WTC11 (cell line): ENCODE measurements around the gene COL18A1. TPM values are rescaled to one million over a fixed set of nuclear protein-coding genes. Genes with fewer than 3 reads are reported as not detected.

ENCODE experiments used
- ATAC-seq: fragments of 200-7000 bp; cut with Tn5 transposase; 2 replicates; pipeline ENCODE4 v1.10.0; 2021; ENCODE audit warnings: mild to moderate bottlenecking, moderate library complexity
- CTCF ChIA-PET: fragments of 300-600 bp; sonication (Branson Sonifier 250); formaldehyde crosslinking; loops from one replicate; lab custom pipeline; 2021; ENCODE audit warnings: antibody characterized with exemption; lab: Charles Lee
- POLR2A ChIA-PET: fragments of 350-600 bp; sonication (Branson Sonifier 250); formaldehyde crosslinking; loops from one replicate; lab custom pipeline; 2021; ENCODE audit warnings: antibody characterized with exemption; lab: Charles Lee
- DNase-seq: peaks from one replicate; pipeline ENCODE4 v3.0.0; 2021; ENCODE audit warnings: low spot score
- H3K27ac Mint-ChIP-seq: 2 replicates; pipeline ENCODE4 v1.8.0; 2021; ENCODE audit warnings: mixed read lengths
- H3K27me3 Mint-ChIP-seq: 2 replicates; pipeline ENCODE4 v1.8.0; 2021; ENCODE audit warnings: low read depth, mild to moderate bottlenecking, moderate library complexity, mixed read lengths
- H3K36me3 Mint-ChIP-seq: 2 replicates; pipeline ENCODE4 v1.8.0; 2021; ENCODE audit warnings: mixed read lengths
- H3K4me1 Mint-ChIP-seq: 2 replicates; pipeline ENCODE4 v1.8.0; 2022; ENCODE audit warnings: mixed read lengths
- H3K4me3 Mint-ChIP-seq: 2 replicates; pipeline ENCODE4 v1.8.0; 2021; ENCODE audit warnings: mild to moderate bottlenecking, moderate library complexity, mixed read lengths
- H3K9me3 Mint-ChIP-seq: 2 replicates; pipeline ENCODE4 v1.8.0; 2021; ENCODE audit warnings: mixed read lengths
- CBFB ChIP-seq: sonication (generic); formaldehyde crosslinking; IDR thresholded peaks from 2 replicates; pipeline ENCODE4 v1.8.1; 2022; ENCODE audit warnings: mild to moderate bottlenecking, low read depth, missing genetic modification reagents
- CDX4 ChIP-seq: fragments of 250-450 bp; sonication (Bioruptor Pico); IDR thresholded peaks from 2 replicates; pipeline ENCODE4 v1.9.0; 2021; ENCODE audit warnings: moderate library complexity, mild to moderate bottlenecking, inconsistent platforms, borderline replicate concordance
- ESRRA ChIP-seq: sonication (generic); formaldehyde crosslinking; IDR thresholded peaks from 2 replicates; pipeline ENCODE4 v1.8.1; 2022; ENCODE audit warnings: mild to moderate bottlenecking, missing genetic modification reagents, borderline replicate concordance
- GABPB1 ChIP-seq: sonication (generic); formaldehyde crosslinking; IDR thresholded peaks from 2 replicates; pipeline ENCODE4 v1.8.1; 2023; ENCODE audit warnings: mild to moderate bottlenecking, missing genetic modification reagents
- MXD4 ChIP-seq: fragments of 250-450 bp; sonication (Bioruptor Pico); IDR thresholded peaks from 2 replicates; pipeline ENCODE4 v1.8.0; 2021; ENCODE audit warnings: mild to moderate bottlenecking, moderate library complexity, borderline replicate concordance
- NFATC4 ChIP-seq: fragments of 250-450 bp; sonication (Bioruptor Pico); IDR thresholded peaks from 2 replicates; pipeline ENCODE4 v1.9.0; 2021; ENCODE audit warnings: mild to moderate bottlenecking
- NFYB ChIP-seq: sonication (generic); formaldehyde crosslinking; conservative IDR thresholded peaks from 2 replicates; pipeline ENCODE4 v1.8.0; 2022; ENCODE audit warnings: low read depth, missing genetic modification reagents
- PREB ChIP-seq: sonication (generic); formaldehyde crosslinking; IDR thresholded peaks from 2 replicates; pipeline ENCODE4 v1.8.1; 2022; ENCODE audit warnings: mild to moderate bottlenecking, missing genetic modification reagents, moderate library complexity, borderline replicate concordance
- STAT6 ChIP-seq: sonication (generic); formaldehyde crosslinking; conservative IDR thresholded peaks from 2 replicates; pipeline ENCODE4 v1.8.1; 2023; ENCODE audit warnings: mild to moderate bottlenecking, low read depth, missing genetic modification reagents, moderate library complexity
- TCF7 ChIP-seq: sonication (generic); formaldehyde crosslinking; IDR thresholded peaks from 2 replicates; pipeline ENCODE4 v1.8.0; 2022; ENCODE audit warnings: mild to moderate bottlenecking, low read depth, missing genetic modification reagents, moderate library complexity
- TEAD1 ChIP-seq: sonication (generic); formaldehyde crosslinking; IDR thresholded peaks from 2 replicates; pipeline ENCODE4 v1.8.0; 2022; ENCODE audit warnings: mild to moderate bottlenecking, missing genetic modification reagents
- TEAD4 ChIP-seq: sonication (generic); formaldehyde crosslinking; IDR thresholded peaks from 2 replicates; pipeline ENCODE4 v1.8.0; 2022; ENCODE audit warnings: mild to moderate bottlenecking, missing genetic modification reagents
- ZNF281 ChIP-seq: sonication (generic); formaldehyde crosslinking; IDR thresholded peaks from 2 replicates; pipeline ENCODE4 v1.8.0; 2023; ENCODE audit warnings: mild to moderate bottlenecking, missing genetic modification reagents
- ZNF396 ChIP-seq: fragments of 250-450 bp; sonication (Bioruptor Pico); IDR thresholded peaks from 2 replicates; pipeline ENCODE4 v1.8.0; 2021; ENCODE audit warnings: mild to moderate bottlenecking, moderate library complexity, borderline replicate concordance
- ZNF425 ChIP-seq: fragments of 250-450 bp; sonication (Bioruptor Pico); conservative IDR thresholded peaks from 2 replicates; pipeline ENCODE4 v1.9.0; 2021; ENCODE audit warnings: mild to moderate bottlenecking
- ZNF532 ChIP-seq: fragments of 250-450 bp; sonication (Bioruptor Pico); IDR thresholded peaks from 2 replicates; pipeline ENCODE4 v1.9.0; 2021; ENCODE audit warnings: mild to moderate bottlenecking, borderline replicate concordance
- total RNA-seq: library from RNA; stranded (reverse); gene quantifications from 3 replicates; pipeline ENCODE4 v1.2.3, GENCODE V29; 2021

The COL18A1 gene
- total RNA-seq, 1 experiment from 2014 or later, result 231 TPM

GRCh38 chr21:45549626-45550463, 144.9 kb downstream of the COL18A1 start (continued):
- no peak for TF ChIP-seq STAT6 (CRISPR knock-in tag)

GRCh38 chr21:45550522-45551210, 145.7 kb downstream of the COL18A1 start:
- Mint-ChIP-seq H3K36me3 (no peaks in the 10 kb centered on the region), H3K9me3 (peaks cover 17% of the 10 kb centered on the region), H3K27me3 (peaks cover 29% of the 10 kb centered on the region), H3K4me1 (peaks cover 31% of the 10 kb centered on the region), H3K27ac (no peak overlapping the region), H3K4me3 (no peak overlapping the region)
- TF ChIP-seq TEAD1 (CRISPR knock-in tag), result no peak
- TF ChIP-seq GABPB1 (CRISPR knock-in tag), result no peak
- TF ChIP-seq NFATC4 (CRISPR knock-in tag), result no peak
- TF ChIP-seq CDX4 (CRISPR knock-in tag), result no peak
- no peak for TF ChIP-seq ZNF532 (CRISPR knock-in tag)
- TF ChIP-seq TEAD4 (CRISPR knock-in tag), result no peak
- TF ChIP-seq TCF7 (CRISPR knock-in tag), result no peak
- TF ChIP-seq NFYB (CRISPR knock-in tag), result no peak
- no peak for TF ChIP-seq CBFB
- no peak for TF ChIP-seq MXD4 (CRISPR knock-in tag)
- no peak for TF ChIP-seq ZNF396 (CRISPR knock-in tag)
- TF ChIP-seq ESRRA (CRISPR knock-in tag), result no peak
- TF ChIP-seq PREB (CRISPR knock-in tag), result no peak
- no peak for TF ChIP-seq ZNF281
- no peak for TF ChIP-seq ZNF425
- ATAC-seq (no peak), DNase-seq (no peak)
- CTCF ChIA-PET, result no interaction called here
- POLR2A ChIA-PET, result no interaction called here
